ENCODE data around the gene PSMD14.

DNA sequence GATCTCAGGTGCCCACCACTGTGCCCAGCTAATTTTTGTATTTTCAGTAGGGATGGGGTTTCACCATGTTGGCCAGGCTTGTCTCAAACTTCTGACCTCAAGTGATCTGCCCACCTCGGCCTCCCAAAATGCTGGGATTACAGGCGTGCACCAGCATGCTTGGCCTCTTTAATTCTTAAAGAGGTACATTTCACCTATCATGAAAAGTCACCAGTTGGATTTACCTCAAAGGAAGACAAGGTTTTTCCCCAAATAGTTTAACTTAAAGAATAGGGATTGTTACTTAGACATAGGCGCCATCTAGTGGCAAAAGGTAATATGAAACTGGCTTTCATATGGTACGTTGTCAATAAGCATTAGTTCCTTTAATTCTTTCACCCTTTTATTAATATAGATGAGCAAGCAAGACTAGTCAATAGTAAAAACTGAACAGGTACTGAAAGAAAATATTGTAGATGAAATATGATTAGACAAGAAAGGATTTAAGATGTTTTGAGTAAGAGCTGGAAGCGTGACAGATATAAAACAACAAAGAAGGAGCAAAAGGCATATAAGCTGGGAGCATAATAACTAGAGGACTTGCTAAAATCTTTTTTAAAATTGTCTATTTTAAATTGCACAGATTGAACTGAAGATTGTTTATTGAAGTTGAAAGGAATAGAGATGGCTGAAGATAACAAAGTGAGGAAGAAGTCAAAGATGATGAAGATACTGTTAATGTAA, 35.0 kb upstream of the PSMD14 start:
- TF ChIP-seq, protein P1, sequence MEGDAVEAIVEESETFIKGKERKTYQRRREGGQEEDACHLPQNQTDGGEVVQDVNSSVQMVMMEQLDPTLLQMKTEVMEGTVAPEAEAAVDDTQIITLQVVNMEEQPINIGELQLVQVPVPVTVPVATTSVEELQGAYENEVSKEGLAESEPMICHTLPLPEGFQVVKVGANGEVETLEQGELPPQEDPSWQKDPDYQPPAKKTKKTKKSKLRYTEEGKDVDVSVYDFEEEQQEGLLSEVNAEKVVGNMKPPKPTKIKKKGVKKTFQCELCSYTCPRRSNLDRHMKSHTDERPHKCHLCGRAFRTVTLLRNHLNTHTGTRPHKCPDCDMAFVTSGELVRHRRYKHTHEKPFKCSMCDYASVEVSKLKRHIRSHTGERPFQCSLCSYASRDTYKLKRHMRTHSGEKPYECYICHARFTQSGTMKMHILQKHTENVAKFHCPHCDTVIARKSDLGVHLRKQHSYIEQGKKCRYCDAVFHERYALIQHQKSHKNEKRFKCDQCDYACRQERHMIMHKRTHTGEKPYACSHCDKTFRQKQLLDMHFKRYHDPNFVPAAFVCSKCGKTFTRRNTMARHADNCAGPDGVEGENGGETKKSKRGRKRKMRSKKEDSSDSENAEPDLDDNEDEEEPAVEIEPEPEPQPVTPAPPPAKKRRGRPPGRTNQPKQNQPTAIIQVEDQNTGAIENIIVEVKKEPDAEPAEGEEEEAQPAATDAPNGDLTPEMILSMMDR (conservative IDR thresholded peaks at IDR 0.05; ENCODE audit: low read length), result peak; percentile 96
- TF ChIP-seq EZH2phosphoT487 (IDR thresholded peaks at IDR 0.05; ENCODE audit: borderline replicate concordance, low read depth, low read length), result no peak
